ENCODE data around the gene TMEFF1.
"Not testable (repeated sequence)": the region's sequence is repeated elsewhere in the genome, so short reads cannot be mapped to it uniquely, and the experiment has no call there.

GRCh38 chr9:100507350-100507749, 34.4 kb downstream of the TMEFF1 start:
- TF ChIP-seq, protein P1, sequence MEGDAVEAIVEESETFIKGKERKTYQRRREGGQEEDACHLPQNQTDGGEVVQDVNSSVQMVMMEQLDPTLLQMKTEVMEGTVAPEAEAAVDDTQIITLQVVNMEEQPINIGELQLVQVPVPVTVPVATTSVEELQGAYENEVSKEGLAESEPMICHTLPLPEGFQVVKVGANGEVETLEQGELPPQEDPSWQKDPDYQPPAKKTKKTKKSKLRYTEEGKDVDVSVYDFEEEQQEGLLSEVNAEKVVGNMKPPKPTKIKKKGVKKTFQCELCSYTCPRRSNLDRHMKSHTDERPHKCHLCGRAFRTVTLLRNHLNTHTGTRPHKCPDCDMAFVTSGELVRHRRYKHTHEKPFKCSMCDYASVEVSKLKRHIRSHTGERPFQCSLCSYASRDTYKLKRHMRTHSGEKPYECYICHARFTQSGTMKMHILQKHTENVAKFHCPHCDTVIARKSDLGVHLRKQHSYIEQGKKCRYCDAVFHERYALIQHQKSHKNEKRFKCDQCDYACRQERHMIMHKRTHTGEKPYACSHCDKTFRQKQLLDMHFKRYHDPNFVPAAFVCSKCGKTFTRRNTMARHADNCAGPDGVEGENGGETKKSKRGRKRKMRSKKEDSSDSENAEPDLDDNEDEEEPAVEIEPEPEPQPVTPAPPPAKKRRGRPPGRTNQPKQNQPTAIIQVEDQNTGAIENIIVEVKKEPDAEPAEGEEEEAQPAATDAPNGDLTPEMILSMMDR (IDR thresholded peaks at IDR 0.05; ENCODE audit: insufficient read depth, low read depth, low read length), result not testable (repeated sequence)
- TF ChIP-seq EZH2 (IDR thresholded peaks at IDR 0.05; ENCODE audit: insufficient read depth, low read length), result not testable (repeated sequence)

Data from astrocyte (in vitro differentiated cells and primary cell).